ENCODE data around the gene HOXA10.

The HOXA10 gene

GRCh38 chr7:27173956-27174873, at the start of gene HOXA10:
HOXA10 (minus strand) TSS chr7:27174320; CDS start chr7:27174306, 14 bp downstream.
- no peaks in the 10 kb centered on the region for H3K9me3 ChIP-seq (ENCODE audit: control insufficient read depth, low read length)
- no peak within 1 kb of the TSS for H2AFZ ChIP-seq
- no peak for TF ChIP-seq CTCF (IDR thresholded peaks at IDR 0.05)
- H3K9ac ChIP-seq: no peak within 1 kb of the TSS
- no peak within 1 kb of the TSS for H3K4me3 ChIP-seq (ENCODE audit: low read depth, low read length)
- no peak within 1 kb of the TSS for H3K27ac ChIP-seq
- H3K79me2 ChIP-seq: no peaks in the 10 kb centered on the region
- H3K4me1 ChIP-seq: no peaks in the 10 kb centered on the region
- peaks cover 44% of the 10 kb centered on the region for H3K27me3 ChIP-seq (ENCODE audit: control insufficient read depth, insufficient read depth, low read length)
- H3K36me3 ChIP-seq (ENCODE audit: control insufficient read depth, insufficient read depth, low read length): no peaks in the 10 kb centered on the region
- peak within 1 kb of the TSS; percentile 44 for H3K4me2 ChIP-seq (ENCODE audit: low read length)

- Histone ChIP-seq H3K27me3 (ENCODE audit: control insufficient read depth, insufficient read depth, low read length) (peaks cover 14% of the 10 kb centered on the region), H2AFZ (no peak overlapping the region), H3K9ac (no peak overlapping the region), H3K79me2 (no peaks in the 10 kb centered on the region), H3K9me3 (ENCODE audit: control insufficient read depth, low read length) (no peaks in the 10 kb centered on the region), H3K27ac (no peak overlapping the region), H3K4me2 (ENCODE audit: low read length) (no peak overlapping the region), H3K4me1 (no peaks in the 10 kb centered on the region), H3K4me3 (ENCODE audit: low read depth, low read length) (no peak overlapping the region), H3K36me3 (ENCODE audit: control insufficient read depth, insufficient read depth, low read length) (no peaks in the 10 kb centered on the region)
- no peak for TF ChIP-seq CTCF (IDR thresholded peaks at IDR 0.05)
Measured at GRCh38 chr7:27221201-27221797, 47.2 kb upstream of the HOXA10 start.

- Histone ChIP-seq H3K79me2 (no peaks in the 10 kb centered on the region), H3K4me3 (ENCODE audit: low read depth, low read length) (no peak overlapping the region), H3K9ac (no peak overlapping the region)
Measured at GRCh38 chr7:27220440-27220955, 46.4 kb upstream of the HOXA10 start.

GRCh38 chr7:27219821-27220220, 45.7 kb upstream of the HOXA10 start:
- Histone ChIP-seq H3K9me3 (ENCODE audit: control insufficient read depth, low read length) (no peaks in the 10 kb centered on the region), H3K27me3 (ENCODE audit: control insufficient read depth, insufficient read depth, low read length) (peaks cover 6% of the 10 kb centered on the region), H3K4me1 (no peaks in the 10 kb centered on the region), H3K36me3 (ENCODE audit: control insufficient read depth, insufficient read depth, low read length) (no peaks in the 10 kb centered on the region), H2AFZ (no peak overlapping the region), H3K4me2 (ENCODE audit: low read length) (no peak overlapping the region), H3K9ac (no peak overlapping the region), H3K27ac (no peak overlapping the region), H3K79me2 (no peaks in the 10 kb centered on the region), H3K4me3 (ENCODE audit: low read depth, low read length) (no peak overlapping the region)
- no peak for TF ChIP-seq CTCF (IDR thresholded peaks at IDR 0.05)

More at GRCh38 chr7:27220440-27220955, 46.4 kb upstream of the HOXA10 start:
- no peak for TF ChIP-seq CTCF (IDR thresholded peaks at IDR 0.05)
- no peaks in the 10 kb centered on the region for H3K4me1 ChIP-seq
- H3K36me3 ChIP-seq (ENCODE audit: control insufficient read depth, insufficient read depth, low read length): no peaks in the 10 kb centered on the region
- no peaks in the 10 kb centered on the region for H3K9me3 ChIP-seq (ENCODE audit: control insufficient read depth, low read length)
- peaks cover 9% of the 10 kb centered on the region for H3K27me3 ChIP-seq (ENCODE audit: control insufficient read depth, insufficient read depth, low read length)
- H3K27ac ChIP-seq: no peak overlapping the region
- H3K4me2 ChIP-seq (ENCODE audit: low read length): no peak overlapping the region
- no peak overlapping the region for H2AFZ ChIP-seq

All from parathyroid adenoma (tissue), 2 donors.